Endothelial cell of umbilical vein (primary cell): ENCODE measurements around the gene OR13J1.
A peak's percentile ranks its signal among the peaks of the same experiment; 100 is the strongest.

Source experiments
- CTCF ChIP-seq, 2 donors: IDR thresholded peaks; 1 replicate in 1 of 2; 2 replicates in 1 of 2; pipeline ENCODE4 v1.5.1; 2011; ENCODE audit warnings: low read length in 2 of 2, mild to moderate bottlenecking in 2 of 2, moderate library complexity in 2 of 2, control low read depth in 1 of 2, inconsistent platforms in 1 of 2, low read depth in 1 of 2; ENCODE audit not compliant: insufficient read depth in 1 of 2; ENCODE audit errors: extremely low read depth in 1 of 2
- EZH2 ChIP-seq: IDR thresholded peaks from 2 replicates; pipeline ENCODE4 v1.6.1; 2012; ENCODE audit warnings: borderline replicate concordance, low read depth, mild to moderate bottlenecking, moderate library complexity, low read length, inconsistent platforms; ENCODE audit not compliant: severe bottlenecking
- JUN ChIP-seq: IDR thresholded peaks from 2 replicates; pipeline ENCODE4 v1.6.1; 2011; ENCODE audit warnings: borderline replicate concordance, low read depth; ENCODE audit not compliant: insufficient read length, insufficient read depth
- POLR2A ChIP-seq: IDR thresholded peaks from 2 replicates; pipeline ENCODE4 v1.6.1; 2012; ENCODE audit warnings: low read depth, mild to moderate bottlenecking, control low read depth, low read length
- POLR2AphosphoS5 ChIP-seq: IDR thresholded peaks from 2 replicates; pipeline ENCODE4 v1.6.1; 2012; ENCODE audit warnings: low read depth, mild to moderate bottlenecking, control low read depth, low read length, moderate library complexity; ENCODE audit not compliant: insufficient read depth
- TF ChIP-seq, protein P1 (sequence below): IDR thresholded peaks from 2 replicates; pipeline ENCODE4 v1.6.1; 2011; ENCODE audit not compliant: insufficient read depth, insufficient read length

DNA sequence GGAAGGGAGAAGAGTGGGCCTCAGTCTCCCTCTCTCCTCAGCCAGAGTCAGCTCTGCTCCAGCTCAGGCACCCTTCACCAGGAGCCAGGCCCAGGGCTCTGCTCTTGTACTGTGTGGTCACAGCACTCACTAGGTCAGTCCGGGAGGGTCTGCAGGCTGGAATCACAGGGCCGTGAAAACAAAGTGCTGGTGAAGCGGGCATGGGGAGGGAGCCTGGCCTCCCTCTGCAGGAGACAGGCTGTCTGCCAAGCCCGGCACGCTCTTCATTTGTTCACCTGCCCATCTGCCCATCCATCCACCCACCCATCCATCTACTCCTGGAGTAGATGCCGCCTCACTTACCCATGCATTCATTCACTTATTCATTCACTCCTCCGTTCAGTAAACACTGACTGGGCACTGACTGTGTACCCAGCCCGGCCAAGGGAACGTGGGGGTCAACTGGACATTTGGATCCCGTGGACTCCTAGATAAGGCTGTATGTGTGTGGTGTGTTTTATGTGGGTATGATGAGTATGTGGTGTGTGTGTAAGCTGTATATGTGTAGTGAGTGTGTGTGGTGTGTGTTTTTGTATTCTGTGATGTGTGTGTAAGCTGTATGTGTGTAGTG lies 42.7 kb upstream of the OR13J1 start:
- no peak for TF ChIP-seq JUN
- TF ChIP-seq, protein P1, sequence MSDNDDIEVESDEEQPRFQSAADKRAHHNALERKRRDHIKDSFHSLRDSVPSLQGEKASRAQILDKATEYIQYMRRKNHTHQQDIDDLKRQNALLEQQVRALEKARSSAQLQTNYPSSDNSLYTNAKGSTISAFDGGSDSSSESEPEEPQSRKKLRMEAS: no peak
- no peak for TF ChIP-seq EZH2
- no peak for TF ChIP-seq CTCF (IDR thresholded peaks at IDR 0.05; ENCODE audit: extremely low read depth in 1 of 2, insufficient read depth in 1 of 2, low read depth in 1 of 2, low read length in 2 of 2)
- no peak for TF ChIP-seq POLR2A
- TF ChIP-seq POLR2AphosphoS5: peak; percentile 10
